HG03280 (cell line): ENCODE results near the gene NWD2.
"Not testable (repeated sequence)": the region's sequence is repeated elsewhere in the genome, so short reads cannot be mapped to it uniquely, and the experiment has no call there.

Experiments
- ATAC-seq: cut with Tn5 transposase; IDR thresholded peaks from one replicate; pipeline ENCODE4 v1.9.1; 2021; ENCODE audit warnings: mild to moderate bottlenecking, moderate library complexity; ENCODE audit not compliant: unreplicated experiment

NWD2 gene

GRCh38 chr4:37244583-37245390 is at the start of gene NWD2:
Gene NWD2, plus strand, starts transcription at chr4:37244743. Its CDS starts 325 bp downstream, at chr4:37245068.
- no peak for ATAC-seq

DNA sequence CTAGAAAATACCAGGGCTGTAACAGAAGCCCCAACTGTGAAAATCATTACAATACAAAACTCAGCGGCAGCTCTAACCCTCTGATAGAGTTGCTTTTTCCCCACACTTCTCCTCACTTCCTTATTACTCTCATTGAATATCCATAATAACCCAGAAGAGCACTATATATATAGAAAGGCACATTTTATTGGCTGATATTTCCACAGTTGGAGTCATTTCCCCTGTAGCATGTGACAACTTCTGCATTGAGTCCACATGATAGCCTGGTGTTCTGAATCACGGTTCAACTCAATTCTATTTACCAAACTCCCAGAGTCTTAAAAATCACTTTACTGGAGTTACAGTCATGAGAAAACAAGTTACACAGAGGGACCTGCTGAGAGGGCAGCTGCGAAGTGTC is 46.6 kb upstream of the NWD2 start:
- ATAC-seq = no peak

- not testable (repeated sequence) for ATAC-seq
Measured at GRCh38 chr4:37204740-37205139, 39.8 kb upstream of the NWD2 start.

DNA sequence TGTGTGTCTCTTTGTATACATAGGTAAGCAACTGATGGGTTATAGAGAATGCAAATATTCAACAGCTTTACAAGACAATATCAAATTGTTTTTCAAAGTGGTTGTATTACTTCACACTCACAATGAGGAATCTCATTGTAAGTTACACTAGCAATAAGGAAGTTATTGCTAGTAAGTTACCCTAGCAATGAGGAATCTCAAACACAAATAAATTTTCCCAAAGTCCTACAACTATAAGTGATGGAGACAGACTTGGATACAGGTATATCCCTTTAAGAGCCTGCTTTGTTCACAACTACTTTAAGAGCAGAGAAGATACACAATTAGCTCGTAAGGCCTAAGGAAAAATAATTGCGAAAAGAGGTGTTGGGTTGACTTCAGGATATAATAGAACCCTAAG is 28.3 kb upstream of the NWD2 start:
- no peak for ATAC-seq

- no peak for ATAC-seq
Measured at GRCh38 chr4:37219242-37219641, 25.3 kb upstream of the NWD2 start.

DNA sequence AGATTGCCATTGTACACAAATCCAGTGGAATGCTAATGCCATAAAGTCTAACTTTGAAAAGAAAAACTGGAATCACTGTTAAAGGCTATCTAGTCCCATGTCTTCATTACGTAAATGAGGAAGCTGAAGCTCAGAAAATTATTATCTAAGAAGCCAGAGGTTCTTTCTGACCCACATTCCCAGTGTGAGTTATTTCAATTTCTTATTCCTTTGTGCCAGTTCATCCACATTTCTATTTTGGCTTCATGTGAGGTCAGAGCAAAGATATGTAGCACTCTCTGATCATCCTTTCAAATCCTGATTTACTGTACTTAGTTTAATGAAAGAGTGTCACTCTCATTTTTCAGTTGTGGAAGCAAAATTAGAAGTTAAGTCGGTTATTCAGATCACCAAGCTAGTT is 24.6 kb upstream of the NWD2 start:
- ATAC-seq = no peak

DNA sequence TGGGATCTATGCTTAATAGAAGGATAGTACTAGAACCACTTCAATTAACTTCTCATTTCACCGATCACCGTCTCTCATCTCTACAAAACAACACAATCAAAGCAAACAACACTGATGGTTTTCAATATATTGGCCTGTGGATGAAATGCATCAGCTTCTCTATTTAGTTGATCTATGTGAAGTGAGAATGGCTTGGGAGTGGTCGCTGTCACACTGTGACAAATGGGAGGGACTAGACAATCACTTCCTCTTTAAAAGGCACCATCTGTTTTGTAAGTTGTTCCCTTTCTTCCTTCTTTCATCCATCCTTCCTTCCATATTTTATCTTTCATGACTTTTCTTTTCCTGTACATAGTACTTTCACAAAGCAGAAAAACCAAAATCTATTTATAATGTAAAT is 23.9 kb upstream of the NWD2 start:
- ATAC-seq = no peak

DNA sequence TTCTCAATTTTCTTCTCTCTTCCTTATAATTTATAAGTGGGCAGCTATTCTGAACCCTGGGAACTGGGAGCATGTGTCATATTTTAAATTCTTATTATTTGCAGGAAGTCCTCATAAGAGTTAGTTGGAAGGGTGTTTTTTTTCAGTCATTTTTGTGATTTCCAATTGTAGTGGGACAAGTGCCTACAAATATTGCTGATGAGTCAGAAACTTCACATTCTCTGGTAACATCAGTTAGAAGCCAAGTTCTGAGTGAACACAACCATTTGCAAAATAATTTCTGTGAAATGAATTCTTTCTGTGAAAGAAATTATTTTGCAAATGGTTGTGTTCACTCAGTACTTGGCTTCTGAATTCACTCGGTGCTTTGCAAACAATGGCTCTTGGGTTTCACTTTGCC is 20.8 kb upstream of the NWD2 start:
- ATAC-seq = no peak

GRCh38 chr4:37224854-37225253 is 19.7 kb upstream of the NWD2 start:
- no peak for ATAC-seq

DNA sequence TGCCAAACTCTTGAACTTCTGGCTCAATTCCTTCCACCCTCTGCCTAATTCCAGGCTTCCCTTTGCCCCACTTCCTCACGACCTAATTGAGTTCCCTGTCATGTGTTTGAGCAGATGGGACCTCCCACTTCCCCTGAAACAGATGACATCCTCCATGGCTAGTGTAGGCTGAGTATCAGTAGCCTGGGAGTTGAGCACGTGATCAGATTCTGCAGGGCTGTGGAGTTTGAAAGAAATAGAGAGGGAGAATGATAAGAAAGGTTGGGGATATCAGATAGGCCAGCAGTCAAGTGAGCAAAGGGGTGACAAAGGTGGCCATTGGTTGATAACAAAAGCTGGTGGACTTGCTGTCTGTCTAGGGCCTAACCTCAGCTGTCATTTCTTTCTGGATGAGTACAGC is 18.8 kb upstream of the NWD2 start:
- ATAC-seq = no peak

GRCh38 chr4:37232315-37232714 is 12.2 kb upstream of the NWD2 start:
- ATAC-seq = no peak

- no peak for ATAC-seq
Measured at GRCh38 chr4:37236165-37236564, 8.4 kb upstream of the NWD2 start.

- ATAC-seq = no peak
Measured at GRCh38 chr4:37241647-37242046, 2.9 kb upstream of the NWD2 start.

DNA sequence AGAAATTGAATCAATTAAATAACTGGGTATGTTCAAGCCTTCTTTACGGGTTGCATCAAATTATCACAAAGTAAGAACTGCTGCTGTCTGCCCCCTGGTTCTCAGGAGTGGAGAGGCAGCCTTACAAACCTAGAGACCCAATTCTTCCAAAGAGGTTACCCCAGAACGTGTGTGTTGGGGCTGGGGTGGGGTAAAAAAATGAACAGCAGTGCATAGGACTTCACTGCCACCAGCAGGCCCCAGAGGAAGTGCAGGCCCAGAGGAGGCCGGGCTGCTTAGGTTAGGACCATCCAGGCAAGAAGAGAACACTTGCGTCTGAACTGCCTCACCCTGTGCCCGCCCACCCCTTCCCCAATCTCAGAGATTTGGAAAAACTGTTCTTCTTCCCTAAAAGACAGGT is 1.5 kb upstream of the NWD2 start:
- no peak for ATAC-seq

DNA sequence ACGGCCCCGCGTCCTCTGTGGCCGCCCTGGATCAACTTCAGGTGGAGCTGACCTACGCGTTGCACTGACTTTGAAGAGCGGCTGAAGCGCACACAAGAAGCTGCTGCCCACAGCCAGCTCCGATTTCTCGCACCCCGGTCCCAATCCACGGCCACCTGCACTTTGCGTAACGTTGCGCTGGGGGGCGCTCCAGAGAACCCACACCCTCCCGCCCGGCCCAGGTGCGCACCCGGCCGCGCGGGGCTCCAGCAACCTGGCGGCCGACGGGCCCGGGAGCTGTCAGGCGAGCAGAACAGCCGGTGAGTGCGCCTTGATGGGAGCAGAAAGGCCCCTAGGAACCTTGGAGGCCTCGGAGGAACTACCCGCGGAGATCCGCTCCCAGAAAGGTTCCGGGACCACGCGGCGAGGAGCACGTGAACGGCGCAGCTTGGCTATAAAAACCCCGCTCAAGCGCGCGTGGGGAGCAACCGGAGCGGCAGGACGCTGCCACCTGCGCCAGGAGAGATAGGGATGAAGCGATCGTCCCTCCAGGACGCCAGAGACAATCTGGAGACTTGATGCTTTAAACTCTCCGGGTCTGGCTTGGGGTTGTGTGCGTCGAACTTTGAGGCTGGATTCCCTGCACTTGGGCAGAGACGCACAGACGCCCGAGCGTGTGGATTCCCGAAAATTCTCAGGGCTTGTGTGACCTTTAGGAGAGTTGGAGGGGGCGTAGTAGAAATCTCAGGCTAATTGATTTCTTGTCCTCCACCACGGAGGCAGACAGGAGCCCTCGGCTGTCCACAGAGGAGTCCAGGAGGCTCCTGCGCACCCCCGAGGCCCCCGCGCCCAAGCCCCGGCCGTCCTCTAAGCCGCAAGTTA is 591 bp upstream of the NWD2 start:
- ATAC-seq = no peak

DNA sequence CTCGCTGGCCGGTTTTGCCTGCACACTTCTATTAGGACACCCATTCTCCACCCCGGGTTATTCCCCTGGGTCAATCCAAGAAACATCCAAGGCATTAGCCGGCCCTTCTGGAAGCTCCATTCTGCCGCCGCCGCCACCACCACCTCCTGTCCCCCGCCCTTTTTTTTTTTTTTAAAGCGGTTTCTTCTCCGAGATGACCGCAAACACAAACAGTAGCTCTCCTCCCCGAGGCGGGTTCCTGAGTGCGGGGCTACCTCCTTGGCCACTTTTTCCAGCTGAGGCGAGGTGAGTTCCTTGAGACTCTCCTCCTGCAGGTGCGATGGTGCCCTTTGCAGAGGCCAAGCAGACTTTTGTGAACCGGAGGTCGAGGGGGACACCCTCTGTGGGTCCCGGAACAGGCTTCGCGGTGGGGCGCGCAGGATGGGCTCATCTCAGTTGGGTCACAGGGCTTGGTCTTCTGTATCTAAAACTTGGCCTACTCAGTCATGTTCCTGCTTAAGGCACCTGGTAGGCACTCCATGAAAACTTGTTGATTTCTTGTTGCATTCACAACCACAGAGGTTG is 930 bp downstream of the NWD2 start:
- ATAC-seq = no peak

DNA sequence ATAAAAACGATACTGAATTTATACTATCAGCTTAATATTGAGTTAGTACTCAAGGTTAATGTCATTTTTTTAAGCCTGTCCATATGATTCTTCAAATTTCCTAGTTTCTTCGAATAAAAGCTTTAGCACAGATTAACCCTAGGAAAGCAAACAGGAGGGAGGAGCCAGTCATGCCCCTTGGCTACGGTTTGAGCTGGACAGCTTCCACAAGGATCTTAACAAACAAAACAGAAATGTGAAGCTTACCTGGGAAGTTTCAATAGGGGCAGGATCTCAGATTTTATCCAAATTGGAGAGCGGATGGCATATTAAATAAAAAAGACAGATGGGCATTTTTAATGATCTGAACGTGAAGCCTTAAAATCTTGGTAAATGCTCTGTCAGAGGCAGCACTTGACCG is 2.3 kb downstream of the NWD2 start:
- ATAC-seq = no peak

- no peak for ATAC-seq
Measured at GRCh38 chr4:37258221-37258620, 13.7 kb downstream of the NWD2 start.

DNA sequence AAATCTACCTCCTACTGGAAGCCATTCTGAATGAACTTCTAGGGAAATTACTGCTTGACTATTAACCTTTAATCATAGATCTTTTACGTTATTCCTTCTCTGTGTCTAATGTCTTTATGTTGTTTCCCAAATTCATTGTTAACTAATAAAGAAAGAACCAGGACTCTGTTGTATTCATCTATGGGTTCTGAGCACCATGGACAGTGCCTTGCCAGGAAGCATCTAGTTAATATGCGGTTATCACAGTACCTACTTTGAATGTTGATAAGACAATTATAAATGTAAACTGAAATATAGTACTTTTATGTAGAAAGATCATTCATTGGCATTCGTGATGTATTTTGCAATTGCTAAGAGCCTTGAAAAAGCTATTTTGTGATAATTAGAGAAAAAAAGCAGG is 23.8 kb downstream of the NWD2 start:
- ATAC-seq = no peak

GRCh38 chr4:37279121-37279520 is 34.6 kb downstream of the NWD2 start:
- no peak for ATAC-seq

- ATAC-seq = no peak
Measured at GRCh38 chr4:37279894-37280592, 35.5 kb downstream of the NWD2 start.
